ENCODE data around the gene MYG1. TPM values are rescaled to one million over a fixed set of nuclear protein-coding genes. Genes with fewer than 3 reads are reported as not detected.

The MYG1 gene
- total and polyA plus RNA-seq, 7 donors: 26.1 to 59.6 (median 53.6) TPM

DNA sequence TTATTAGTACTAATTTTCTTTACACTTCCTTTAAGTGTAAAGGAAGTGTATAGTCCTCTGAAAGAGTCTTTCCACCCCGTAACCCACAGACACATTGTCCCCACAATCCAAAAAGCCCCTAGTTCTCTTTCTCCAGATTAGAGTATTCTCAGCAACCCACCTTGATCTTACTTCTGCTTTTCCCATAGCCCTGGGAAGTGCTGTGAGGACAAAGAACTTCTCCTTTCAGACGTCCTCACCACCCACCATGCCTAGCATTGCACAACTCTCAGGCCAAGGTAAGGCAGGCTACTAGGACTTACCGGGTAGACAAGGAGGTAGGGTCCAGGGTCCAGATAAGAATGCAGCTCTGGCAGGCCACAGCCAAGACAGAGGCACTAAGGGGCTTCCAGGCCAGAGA lies 14.5 kb downstream of the MYG1 start:
- peaks cover 20 to 81% (median 36%) of the 10 kb centered on the region in 4 donors for H3K36me3 ChIP-seq
- DNase-seq: no peak
- H3K4me1 ChIP-seq: no peaks in the 10 kb centered on the region
- H3K27ac ChIP-seq: no peak overlapping the region
- H3K4me3 ChIP-seq: no peak overlapping the region
- no peak for TF ChIP-seq POLR2AphosphoS5 (IDR thresholded peaks at IDR 0.05)
- TF ChIP-seq, protein P1, sequence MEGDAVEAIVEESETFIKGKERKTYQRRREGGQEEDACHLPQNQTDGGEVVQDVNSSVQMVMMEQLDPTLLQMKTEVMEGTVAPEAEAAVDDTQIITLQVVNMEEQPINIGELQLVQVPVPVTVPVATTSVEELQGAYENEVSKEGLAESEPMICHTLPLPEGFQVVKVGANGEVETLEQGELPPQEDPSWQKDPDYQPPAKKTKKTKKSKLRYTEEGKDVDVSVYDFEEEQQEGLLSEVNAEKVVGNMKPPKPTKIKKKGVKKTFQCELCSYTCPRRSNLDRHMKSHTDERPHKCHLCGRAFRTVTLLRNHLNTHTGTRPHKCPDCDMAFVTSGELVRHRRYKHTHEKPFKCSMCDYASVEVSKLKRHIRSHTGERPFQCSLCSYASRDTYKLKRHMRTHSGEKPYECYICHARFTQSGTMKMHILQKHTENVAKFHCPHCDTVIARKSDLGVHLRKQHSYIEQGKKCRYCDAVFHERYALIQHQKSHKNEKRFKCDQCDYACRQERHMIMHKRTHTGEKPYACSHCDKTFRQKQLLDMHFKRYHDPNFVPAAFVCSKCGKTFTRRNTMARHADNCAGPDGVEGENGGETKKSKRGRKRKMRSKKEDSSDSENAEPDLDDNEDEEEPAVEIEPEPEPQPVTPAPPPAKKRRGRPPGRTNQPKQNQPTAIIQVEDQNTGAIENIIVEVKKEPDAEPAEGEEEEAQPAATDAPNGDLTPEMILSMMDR (IDR thresholded peaks at IDR 0.05): no peak
- TF ChIP-seq EP300 (IDR thresholded peaks at IDR 0.05): no peak
- no peak for TF ChIP-seq POLR2A (IDR thresholded peaks at IDR 0.05)
- no peaks in the 10 kb centered on the region for H3K27me3 ChIP-seq
- no peaks in the 10 kb centered on the region for H3K9me3 ChIP-seq
- whole genome bisulfite sequencing, 2 donors: 51 to 62% methylated on average over 3 of the region's 3 CpGs
- intact Hi-C loops (cut with DNase I): no loop called here

DNA sequence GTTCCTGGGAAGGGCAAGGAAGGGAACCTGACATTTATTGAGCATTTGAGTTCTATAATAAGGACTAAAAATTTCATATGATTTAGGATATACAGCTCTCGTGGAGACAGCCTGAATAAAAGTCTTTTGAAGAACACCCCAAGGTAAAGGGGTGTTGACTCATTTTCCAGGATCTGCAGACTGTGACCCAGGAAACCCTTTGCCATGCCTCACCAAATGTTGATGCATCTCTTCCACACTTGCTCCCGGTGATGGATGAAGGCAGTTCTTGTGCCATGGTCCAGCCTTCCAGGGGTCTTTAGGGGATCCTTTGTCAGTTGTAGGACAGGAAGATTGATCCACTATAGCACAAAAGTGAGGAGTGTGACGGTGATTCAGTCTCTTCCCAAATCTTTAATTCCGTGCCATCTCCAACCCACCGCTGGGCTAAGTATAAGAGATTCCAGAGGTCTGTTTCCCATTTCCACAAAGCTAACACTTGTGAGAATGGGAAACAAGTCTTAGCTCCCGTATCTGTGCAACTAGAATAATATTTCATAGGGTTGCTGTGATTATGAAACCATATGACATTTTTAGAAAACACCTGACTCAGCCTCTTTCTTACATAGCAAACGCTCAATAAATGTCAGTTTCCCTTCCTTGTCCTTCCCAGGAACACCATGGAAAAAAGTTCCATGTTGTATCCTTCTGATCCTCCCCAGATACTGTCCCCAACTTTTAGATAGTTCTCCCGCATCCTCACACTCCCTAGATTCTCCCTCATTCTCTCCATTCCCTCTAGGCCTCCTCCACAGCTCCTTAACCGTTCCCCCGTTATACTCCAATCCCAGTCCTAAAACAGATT lies 21.1 kb downstream of the MYG1 start:
- Histone ChIP-seq H3K36me3 (peaks cover 7 to 29% (median 11%) of the 10 kb centered on the region in 4 donors), H3K9me3 (no peaks in the 10 kb centered on the region), H3K4me1 (peaks cover 0 to 40% (median 32%) of the 10 kb centered on the region in 4 donors), H3K4me3 (peak overlapping the region; percentile 62 to 71 (median 66)), H3K27me3 (no peaks in the 10 kb centered on the region), H3K27ac (peak overlapping the region; percentile 83 to 95 (median 90))
- 41 to 44% methylated on average over 10 of the region's 10 CpGs for WGBS, 2 donors
- intact Hi-C loops (cut with DNase I): loop anchor here (2.0 to 5.0 kb wide), 2 partner anchors 24 to 182 kb away; partner anchors contain the start of gene TARBP2
- TF ChIP-seq POLR2AphosphoS5 (IDR thresholded peaks at IDR 0.05) (no peak), EP300 (IDR thresholded peaks at IDR 0.05) (no peak), POLR2A (IDR thresholded peaks at IDR 0.05) (no peak)
- TF ChIP-seq, protein P1 (IDR thresholded peaks at IDR 0.05): no peak
- DNase-seq: no peak

DNA sequence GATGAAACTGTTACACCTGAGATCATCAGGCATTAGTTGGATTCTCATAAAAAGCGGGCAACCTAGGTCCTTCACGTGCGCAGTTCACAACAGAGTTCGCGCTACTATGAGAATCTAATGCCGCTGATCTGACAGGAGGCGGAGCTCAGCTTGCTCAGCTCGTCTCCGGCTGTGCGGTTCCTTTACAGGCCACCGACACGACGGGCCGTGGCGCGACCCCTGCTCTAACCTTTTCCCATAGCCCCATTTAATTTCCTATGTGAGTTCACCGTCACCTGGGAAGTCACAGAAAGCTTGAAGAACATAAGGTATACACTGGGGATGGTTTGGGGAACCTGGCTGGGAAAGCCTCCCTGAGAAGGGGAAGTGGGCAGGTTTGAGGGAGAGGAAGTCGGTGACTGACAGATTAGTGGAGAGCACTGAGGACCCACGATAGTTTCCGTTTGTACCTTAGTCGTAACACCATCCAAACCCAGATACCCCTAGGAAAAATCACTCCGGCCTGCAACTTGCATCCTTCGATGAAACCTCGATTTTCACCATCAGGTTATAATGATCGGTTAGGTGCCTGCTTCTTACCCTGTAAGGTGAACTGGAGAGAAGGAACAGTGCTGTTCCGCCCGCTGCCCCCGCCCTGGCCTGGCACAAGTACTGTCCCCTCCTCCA lies 24.8 kb downstream of the MYG1 start:
- no peak for DNase-seq
- WGBS, 2 donors: 21 to 56% methylated on average over 28 of the region's 28 CpGs
- H3K4me3 ChIP-seq: peak overlapping the region; percentile 50 to 85 (median 68)
- TF ChIP-seq, protein P1 (IDR thresholded peaks at IDR 0.05): no peak
- TF ChIP-seq POLR2A (IDR thresholded peaks at IDR 0.05): no peak
- TF ChIP-seq EP300 (IDR thresholded peaks at IDR 0.05): no peak
- no peak for TF ChIP-seq POLR2AphosphoS5 (IDR thresholded peaks at IDR 0.05)
- H3K27me3 ChIP-seq: no peaks in the 10 kb centered on the region
- peaks cover 0 to 45% (median 36%) of the 10 kb centered on the region in 4 donors for H3K4me1 ChIP-seq
- H3K27ac ChIP-seq: peak overlapping the region; percentile 90 to 98 (median 96)
- H3K36me3 ChIP-seq: peaks cover 0 to 2% (median 0%) of the 10 kb centered on the region in 4 donors
- intact Hi-C loops (cut with DNase I): loop anchor here (1.0 to 5.0 kb wide), 2 partner anchors 21 to 178 kb away; partner anchors contain the start of gene TARBP2
- H3K9me3 ChIP-seq: no peaks in the 10 kb centered on the region

DNA sequence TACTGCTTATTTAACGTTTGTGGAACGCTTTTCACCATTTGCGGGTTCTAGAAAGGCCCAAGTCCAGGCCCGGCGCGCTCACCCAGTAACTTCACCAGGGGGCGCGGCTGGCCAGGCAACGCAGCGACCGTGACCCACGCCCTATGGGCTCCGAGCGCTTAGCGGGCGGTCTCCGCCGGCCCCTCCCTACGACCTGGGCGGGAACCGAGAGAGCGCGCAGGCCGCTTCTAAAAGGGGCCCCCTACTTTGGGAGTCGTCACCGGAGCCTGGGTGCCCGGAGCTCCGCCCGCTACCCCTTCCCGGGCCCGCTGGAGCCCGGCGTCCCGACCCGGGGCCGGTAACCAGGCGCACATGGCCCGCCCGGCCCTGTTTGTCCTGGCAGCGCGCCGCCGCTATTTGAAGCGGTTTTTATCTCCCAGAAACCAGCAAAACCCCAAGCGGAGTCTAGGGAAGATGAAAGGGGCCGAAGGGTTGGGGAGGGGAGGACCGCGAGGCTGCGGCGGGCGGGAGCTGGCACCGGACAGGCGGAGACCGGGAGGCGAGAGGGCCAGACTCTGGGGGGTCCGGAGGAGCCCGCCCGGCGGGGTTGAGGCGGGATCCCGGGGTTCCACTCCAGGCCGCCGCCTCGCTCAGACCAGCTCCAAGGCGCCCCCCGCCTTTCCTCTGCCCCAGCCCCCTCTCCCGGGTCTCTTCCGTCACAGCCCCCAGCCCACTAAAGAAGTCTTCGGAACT lies 25.4 kb downstream of the MYG1 start:
- peak; percentile 98 for DNase-seq
- 0 to 1% methylated on average over 69 of the region's 69 CpGs for WGBS, 2 donors

More for the DNA sequence above, 25.4 kb downstream of the MYG1 start:
- Histone ChIP-seq H3K27ac (peak overlapping the region; percentile 90 to 98 (median 96)), H3K9me3 (no peaks in the 10 kb centered on the region), H3K4me1 (peaks cover 0 to 40% (median 35%) of the 10 kb centered on the region in 4 donors), H3K36me3 (no peaks in the 10 kb centered on the region), H3K4me3 (peak overlapping the region; percentile 50 to 85 (median 68)), H3K27me3 (no peaks in the 10 kb centered on the region)
- TF ChIP-seq POLR2AphosphoS5 (IDR thresholded peaks at IDR 0.05) (peak; percentile 71 to 91 (median 85)), POLR2A (IDR thresholded peaks at IDR 0.05) (peak; percentile 83 to 85), EP300 (IDR thresholded peaks at IDR 0.05) (no peak)
- TF ChIP-seq, protein P1 (IDR thresholded peaks at IDR 0.05): peak; percentile 70 to 84 (median 78)
- intact Hi-C loops (cut with DNase I): loop anchor here (1.0 to 5.0 kb wide), 2 partner anchors 20 to 177 kb away; partner anchors contain the start of gene TARBP2

Measured in sigmoid colon (tissue), 7 donors.